CD4-positive, alpha-beta T cell (primary cell): ENCODE results near the gene CLTCL1. TPM values are rescaled to one million over a fixed set of nuclear protein-coding genes. Genes with fewer than 3 reads are reported as not detected.

Experiments used
- ATAC-seq: fragments of 200-7000 bp; cut with Tn5 transposase; one replicate; pipeline ENCODE4 v1.10.0; 2022; ENCODE audit warnings: mild to moderate bottlenecking; ENCODE audit not compliant: poor library complexity
- CTCF ChIA-PET: fragments of 350-600 bp; sonication (Branson Sonifier 250); formaldehyde crosslinking; loops from one replicate; lab custom pipeline; 2021; ENCODE audit warnings: antibody characterized with exemption, inconsistent platforms; lab: Charles Lee
- POLR2A ChIA-PET: fragments of 350-600 bp; sonication (Branson Sonifier 250); formaldehyde crosslinking; loops from one replicate; lab custom pipeline; 2021; ENCODE audit warnings: antibody characterized with exemption, inconsistent platforms; lab: Charles Lee
- DNase-seq, 14 experiments: peaks; one replicate each; pipeline ENCODE4 v3.0.0-alpha.2; 2013 to 2020; ENCODE audit warnings: mixed read lengths in 2 of 14
- H3K27ac ChIP-seq, 2 donors: one replicate each; pipeline versions ENCODE4 v1.5.1 to v1.7.0; 2013; ENCODE audit warnings: low read length in 2 of 2, low read depth in 1 of 2, mild to moderate bottlenecking in 1 of 2
- H3K27me3 ChIP-seq, 2 experiments: 1 replicate in 1 of 2; 2 replicates in 1 of 2; pipeline versions ENCODE4 v1.6.1 to v1.7.0; 2013; ENCODE audit warnings: low read length in 2 of 2, control low read depth in 1 of 2, mild to moderate bottlenecking in 1 of 2, moderate library complexity in 1 of 2; ENCODE audit not compliant: insufficient read depth in 2 of 2, control insufficient read depth in 1 of 2
- H3K36me3 ChIP-seq: one replicate; pipeline ENCODE4 v1.6.1; 2013; ENCODE audit warnings: low read length, control low read depth; ENCODE audit not compliant: insufficient read depth
- H3K4me1 ChIP-seq: one replicate; pipeline ENCODE4 v1.6.1; 2013; ENCODE audit warnings: low read length, control low read depth; ENCODE audit not compliant: insufficient read depth
- H3K4me3 ChIP-seq: one replicate; pipeline ENCODE4 v1.5.1; 2013; ENCODE audit warnings: mild to moderate bottlenecking, low read length, moderate library complexity
- H3K9me3 ChIP-seq, 2 experiments: 1 replicate in 1 of 2; 2 replicates in 1 of 2; pipeline versions ENCODE4 v1.6.1 to v1.7.0; 2013; ENCODE audit warnings: low read length in 2 of 2, mild to moderate bottlenecking in 2 of 2, control low read depth in 1 of 2, moderate library complexity in 1 of 2; ENCODE audit not compliant: control insufficient read depth in 1 of 2, insufficient read depth in 1 of 2
- H3K27ac Mint-ChIP-seq: one replicate; pipeline ENCODE4 v1.8.0; 2020; ENCODE audit warnings: mixed read lengths
- H3K27me3 Mint-ChIP-seq: one replicate; pipeline ENCODE4 v1.8.0; 2021; ENCODE audit warnings: mixed read lengths
- H3K36me3 Mint-ChIP-seq: one replicate; pipeline ENCODE4 v1.8.0; 2021; ENCODE audit warnings: low read depth, mixed read lengths
- H3K4me1 Mint-ChIP-seq: one replicate; pipeline ENCODE4 v1.8.0; 2021; ENCODE audit warnings: low read depth, mixed read lengths
- H3K4me3 Mint-ChIP-seq: one replicate; pipeline ENCODE4 v1.8.0; 2020; ENCODE audit warnings: mild to moderate bottlenecking, mixed read lengths
- H3K9me3 Mint-ChIP-seq: one replicate; pipeline ENCODE4 v1.8.0; 2020; ENCODE audit warnings: mixed read lengths
- CTCF ChIP-seq: fragments of 200-600 bp; IDR thresholded peaks from one replicate; pipeline ENCODE4 v1.8.0; 2022; ENCODE audit warnings: antibody characterized with exemption, mild to moderate bottlenecking
- intact Hi-C, 2 experiments: fragments of 100-400 bp; cut with DNase I in 1 of 2; cut with micrococcal nuclease in 1 of 2; formaldehyde crosslinking; loops; one replicate each; pipeline versions ENCODE4 v1.15.1 to v1.9.0; 2023 to 2025; cut with DNase I, micrococcal nuclease
- total RNA-seq, 174 experiments: library from RNA in 2 of 174; stranded (reverse) in 2 of 174; gene quantifications; one replicate each; pipeline ENCODE4 v1.2.3 and lab custom pipeline; 2021 to 2026

CLTCL1 gene
- total RNA-seq, 2 experiments from 2014 or later, result 0.52 to 1.5 TPM

GRCh38 chr22:19180740-19181410, 110.6 kb downstream of the CLTCL1 start:
- ChIA-PET CTCF (interaction anchor here (2.1 kb wide), 1 partner anchor 37 kb away, joined by 7 read pairs; the partner anchor contains the start of gene ESS2), POLR2A (no interaction called here)
- TF ChIP-seq CTCF, result no peak
- no peaks in the 10 kb centered on the region for H3K36me3 Mint-ChIP-seq
- peaks cover 18% of the 10 kb centered on the region for H3K4me1 Mint-ChIP-seq
- Histone ChIP-seq H3K4me3 (no peak overlapping the region), H3K36me3 (peaks cover 3% of the 10 kb centered on the region), H3K27ac (no peak overlapping the region), H3K27me3 (no peaks in the 10 kb centered on the region), H3K4me1 (peaks cover 35% of the 10 kb centered on the region), H3K9me3 (no peaks in the 10 kb centered on the region)
- intact Hi-C loops, result loop anchor here in 1 of 2 experiments (2.0 to 5.0 kb wide), 2 partner anchors 266 to 296 kb away; partner anchors contain the start of gene C22orf39
- no peak overlapping the region for H3K27ac Mint-ChIP-seq
- ATAC-seq, result no peak
- H3K9me3 Mint-ChIP-seq, result no peaks in the 10 kb centered on the region
- no peaks in the 10 kb centered on the region for H3K27me3 Mint-ChIP-seq
- DNase-seq, result no peak
- H3K4me3 Mint-ChIP-seq, result peak overlapping the region; percentile 45

- CTCF ChIA-PET, result interaction anchor here (2.1 kb wide), 1 partner anchor 36 kb away, joined by 7 read pairs; the partner anchor contains the start of gene ESS2
- TF ChIP-seq CTCF, result no peak
- Histone ChIP-seq H3K9me3 (no peaks in the 10 kb centered on the region), H3K4me3 (no peak overlapping the region), H3K27ac (no peak overlapping the region), H3K4me1 (peaks cover 35% of the 10 kb centered on the region), H3K36me3 (peaks cover 3% of the 10 kb centered on the region), H3K27me3 (no peaks in the 10 kb centered on the region)
- POLR2A ChIA-PET, result interaction anchor here (3.3 kb wide), 1 partner anchor 36 kb away, joined by 13 read pairs; the partner anchor contains the start of gene ESS2
- intact Hi-C loops, result loop anchor here in 1 of 2 experiments (2.0 to 5.0 kb wide), 2 partner anchors 267 to 297 kb away; partner anchors contain the start of gene C22orf39
- Mint-ChIP-seq H3K4me3 (peak overlapping the region; percentile 45), H3K9me3 (no peaks in the 10 kb centered on the region), H3K27me3 (no peaks in the 10 kb centered on the region), H3K4me1 (peaks cover 18% of the 10 kb centered on the region), H3K36me3 (no peaks in the 10 kb centered on the region), H3K27ac (no peak overlapping the region)
- DNase-seq (no peak), ATAC-seq (no peak)
Measured at GRCh38 chr22:19180234-19180633, 111.3 kb downstream of the CLTCL1 start.

- H3K4me1 Mint-ChIP-seq, result peaks cover 18% of the 10 kb centered on the region
- H3K4me3 Mint-ChIP-seq, result peak overlapping the region; percentile 93
- peak overlapping the region; percentile 77 for H3K27ac Mint-ChIP-seq
- peaks cover 3% of the 10 kb centered on the region for H3K36me3 ChIP-seq
- H3K27me3 ChIP-seq, result no peaks in the 10 kb centered on the region
- H3K36me3 Mint-ChIP-seq, result no peaks in the 10 kb centered on the region
- H3K4me1 ChIP-seq, result peaks cover 35% of the 10 kb centered on the region
- H3K4me3 ChIP-seq, result peak overlapping the region; percentile 78
- ATAC-seq (peak; percentile 41), DNase-seq (peak in 5 of 14 experiments; percentile 23 to 71 (median 65))
- intact Hi-C loops, result loop anchor here (2.0 to 5.0 kb wide), 8 partner anchors 35 to 938 kb away; partner anchors contain the start of genes C22orf39 (in 1 of the 2), CDC45 (in 1 of the 2), DGCR2 (in 1 of the 2) and ESS2 (in 1 of the 2)
- no peaks in the 10 kb centered on the region for H3K27me3 Mint-ChIP-seq
- TF ChIP-seq CTCF, result peak; percentile 63
- peak overlapping the region; percentile 14 to 35 for H3K27ac ChIP-seq
- no peaks in the 10 kb centered on the region for H3K9me3 Mint-ChIP-seq
- no peaks in the 10 kb centered on the region for H3K9me3 ChIP-seq
- ChIA-PET POLR2A (interaction anchor here (1.7 to 3.3 kb wide), 3 partner anchors 35 to 299 kb away, joined by 4 to 13 read pairs (median 12); partner anchors contain the start of genes CDC45, ESS2 and UFD1), CTCF (interaction anchor here (0.5 to 2.1 kb wide), 3 partner anchors 36 to 268 kb away, joined by 3 to 7 read pairs (median 5); partner anchors contain the start of genes C22orf39 and ESS2)
Measured at GRCh38 chr22:19179497-19180048, 111.9 kb downstream of the CLTCL1 start.
